Measurements from ENCODE around the gene LILRB4. TPM values are rescaled to one million over a fixed set of nuclear protein-coding genes. Genes with fewer than 3 reads are reported as not detected.
"Not testable (repeated sequence)": the region's sequence is repeated elsewhere in the genome, so short reads cannot be mapped to it uniquely, and the experiment has no call there.

LILRB4 gene
- total and polyA plus RNA-seq, 4 donors: 8.0 to 153 (median 19.0) TPM

DNA sequence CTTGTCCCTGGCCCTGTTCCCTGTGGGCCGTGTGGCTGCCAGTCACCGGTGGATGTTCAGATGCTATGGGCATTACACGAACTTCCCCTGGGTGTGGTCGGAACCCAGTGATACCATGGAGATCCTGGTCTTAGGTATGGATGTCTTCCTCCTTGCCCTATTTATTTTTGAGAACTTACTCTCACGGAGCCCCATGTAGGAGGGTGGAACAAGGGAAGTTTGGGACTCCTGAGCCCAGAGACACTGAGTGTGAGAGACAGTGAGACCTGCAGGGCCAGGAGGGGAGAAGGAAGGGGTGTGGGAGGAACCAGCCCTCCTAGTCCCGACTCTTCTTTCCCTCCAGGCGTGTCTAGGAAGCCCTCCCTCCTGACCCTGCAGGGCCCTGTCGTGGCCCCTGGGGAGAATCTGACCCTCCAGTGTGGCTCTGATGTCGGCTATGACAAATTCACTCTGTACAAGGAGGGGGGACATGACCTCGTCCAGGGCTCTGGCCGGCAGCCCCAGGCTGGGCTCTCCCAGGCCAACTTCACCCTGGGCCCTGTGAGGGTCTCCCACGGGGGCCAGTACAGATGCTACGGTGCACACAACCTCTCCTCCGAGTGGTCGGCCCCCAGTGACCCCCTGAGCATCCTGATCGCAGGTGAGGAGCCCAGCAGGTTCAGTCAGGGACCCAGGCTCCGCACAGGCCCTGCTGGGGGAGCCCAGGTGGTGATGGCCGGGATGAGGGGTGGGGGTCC is 46.6 kb downstream of the LILRB4 start:
- Histone ChIP-seq H3K4me1 (ENCODE audit: control insufficient read depth in 5 of 5, insufficient read depth in 5 of 5, low read length in 5 of 5) (no peaks in the 10 kb centered on the region), H3K4me3 (no peak overlapping the region), H3K9me3 (ENCODE audit: control insufficient read depth in 4 of 4, insufficient read depth in 3 of 4, low read length in 3 of 4) (peaks cover 0 to 2% (median under 1%) of the 10 kb centered on the region in 4 donors), H3K9ac (ENCODE audit: insufficient read depth in 1 of 2, low read length in 2 of 2) (no peak overlapping the region), H3K27me3 (ENCODE audit: control insufficient read depth in 3 of 3, insufficient read depth in 3 of 3, low read length in 2 of 3) (no peaks in the 10 kb centered on the region), H3K27ac (ENCODE audit: low read depth in 1 of 2, low read length in 1 of 2) (no peak overlapping the region), H3K36me3 (ENCODE audit: control insufficient read depth in 4 of 4, insufficient read depth in 4 of 4, low read length in 4 of 4) (no peaks in the 10 kb centered on the region)
- TF ChIP-seq, protein P1, sequence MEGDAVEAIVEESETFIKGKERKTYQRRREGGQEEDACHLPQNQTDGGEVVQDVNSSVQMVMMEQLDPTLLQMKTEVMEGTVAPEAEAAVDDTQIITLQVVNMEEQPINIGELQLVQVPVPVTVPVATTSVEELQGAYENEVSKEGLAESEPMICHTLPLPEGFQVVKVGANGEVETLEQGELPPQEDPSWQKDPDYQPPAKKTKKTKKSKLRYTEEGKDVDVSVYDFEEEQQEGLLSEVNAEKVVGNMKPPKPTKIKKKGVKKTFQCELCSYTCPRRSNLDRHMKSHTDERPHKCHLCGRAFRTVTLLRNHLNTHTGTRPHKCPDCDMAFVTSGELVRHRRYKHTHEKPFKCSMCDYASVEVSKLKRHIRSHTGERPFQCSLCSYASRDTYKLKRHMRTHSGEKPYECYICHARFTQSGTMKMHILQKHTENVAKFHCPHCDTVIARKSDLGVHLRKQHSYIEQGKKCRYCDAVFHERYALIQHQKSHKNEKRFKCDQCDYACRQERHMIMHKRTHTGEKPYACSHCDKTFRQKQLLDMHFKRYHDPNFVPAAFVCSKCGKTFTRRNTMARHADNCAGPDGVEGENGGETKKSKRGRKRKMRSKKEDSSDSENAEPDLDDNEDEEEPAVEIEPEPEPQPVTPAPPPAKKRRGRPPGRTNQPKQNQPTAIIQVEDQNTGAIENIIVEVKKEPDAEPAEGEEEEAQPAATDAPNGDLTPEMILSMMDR (IDR thresholded peaks at IDR 0.05; ENCODE audit: control extremely low read depth, extremely low read depth): no peak
- DNase-seq: no peak
- WGBS, 2 donors: 66 to 86% methylated on average over 17 to 18 of the region's 18 CpGs
- no peak for ATAC-seq (ENCODE audit: insufficient read depth, low FRiP score)

DNA sequence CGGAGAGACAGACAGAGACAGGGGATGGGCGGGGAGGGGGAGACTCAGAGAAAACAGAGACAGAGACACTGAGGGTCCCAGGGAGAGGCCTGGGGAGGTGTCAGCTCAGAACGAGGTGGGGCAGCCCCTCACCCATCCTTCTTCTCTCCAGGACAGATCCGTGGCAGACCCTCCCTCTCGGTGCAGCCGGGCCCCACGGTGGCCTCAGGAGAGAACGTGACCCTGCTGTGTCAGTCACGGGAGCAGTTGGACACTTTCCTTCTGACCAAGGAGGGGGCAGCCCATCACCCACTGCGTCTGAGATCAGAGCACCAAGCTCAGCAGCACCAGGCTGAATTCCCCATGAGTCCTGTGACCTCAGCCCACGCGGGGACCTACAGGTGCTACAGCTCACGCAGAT is 47.2 kb downstream of the LILRB4 start:
- not testable (repeated sequence) for DNase-seq; H3K36me3 ChIP-seq (ENCODE audit: control insufficient read depth in 4 of 4, insufficient read depth in 4 of 4, low read length in 4 of 4); H3K9me3 ChIP-seq (ENCODE audit: control insufficient read depth in 4 of 4, insufficient read depth in 3 of 4, low read length in 3 of 4); H3K4me3 ChIP-seq; H3K27me3 ChIP-seq (ENCODE audit: control insufficient read depth in 3 of 3, insufficient read depth in 3 of 3, low read length in 2 of 3); H3K4me1 ChIP-seq (ENCODE audit: control insufficient read depth in 5 of 5, insufficient read depth in 5 of 5, low read length in 5 of 5); H3K27ac ChIP-seq (ENCODE audit: low read depth in 1 of 2, low read length in 1 of 2); H3K9ac ChIP-seq (ENCODE audit: insufficient read depth in 1 of 2, low read length in 2 of 2); ATAC-seq (ENCODE audit: insufficient read depth, low FRiP score)
- 63 to 83% methylated on average over 11 of the region's 13 CpGs for WGBS, 2 donors

Small RNA genes within 50 kb of the gene (small RNA-seq; reads per million reads assigned to genes)
- not detected for gene AC245036.3 (ENCODE audit: low replicate concordance)
- gene AC245128.2 (ENCODE audit: low replicate concordance): not detected
- gene MIR8061 (ENCODE audit: low replicate concordance): not detected

Other genes with a start within 250 kb of the LILRB4 start
- gene TTYH1, start 247.5 kb upstream of the LILRB4 start, total RNA-seq: under 1 TPM; 0.18 to 0.46 TPM
- under 1 TPM in 1 of 2 donors, not detected in 1; 0.05 TPM for gene TTYH1, start 247.5 kb upstream of the LILRB4 start, polyA plus RNA-seq
- 100 to 1,000 TPM in 1 of 2 donors, 10 to 100 TPM in 1; 75.1 to 199 TPM for gene LENG8, start 213.8 kb upstream of the LILRB4 start, total RNA-seq
- 100 to 1,000 TPM in 1 of 2 donors, 10 to 100 TPM in 1; 86.4 to 139 TPM for gene LENG8, start 213.8 kb upstream of the LILRB4 start, polyA plus RNA-seq
- 10 to 100 TPM in 1 of 2 donors, 1 to 10 TPM in 1; 1.8 to 13.8 TPM for gene LENG9, start 199.2 kb upstream of the LILRB4 start, total RNA-seq
- 10 to 100 TPM in 1 of 2 donors, 1 to 10 TPM in 1; 4.6 to 11.9 TPM for gene LENG9, start 199.2 kb upstream of the LILRB4 start, polyA plus RNA-seq
- 10 to 100 TPM; 24.9 to 25.7 TPM for gene CDC42EP5, start 189.7 kb upstream of the LILRB4 start, total RNA-seq
- 10 to 100 TPM; 15.8 to 17.8 TPM for gene CDC42EP5, start 189.7 kb upstream of the LILRB4 start, polyA plus RNA-seq
- not detected for gene LAIR2, start 160.2 kb upstream of the LILRB4 start, total RNA-seq
- 1 to 10 TPM in 1 of 2 donors, not detected in 1; 1.7 TPM for gene LAIR2, start 160.2 kb upstream of the LILRB4 start, polyA plus RNA-seq
- gene LILRA2, start 89.2 kb upstream of the LILRB4 start, total RNA-seq: 10 to 100 TPM in 1 of 2 donors, 1 to 10 TPM in 1; 1.2 to 13.6 TPM
- gene LILRA2, start 89.2 kb upstream of the LILRB4 start, polyA plus RNA-seq: 10 to 100 TPM in 1 of 2 donors, 1 to 10 TPM in 1; 4.3 to 51.6 TPM
- 1 to 10 TPM; 2.1 to 8.3 TPM for gene LILRA1, start 69.4 kb upstream of the LILRB4 start, total RNA-seq
- 10 to 100 TPM in 1 of 2 donors, 1 to 10 TPM in 1; 1.2 to 21.3 TPM for gene LILRA1, start 69.4 kb upstream of the LILRB4 start, polyA plus RNA-seq
- 10 to 100 TPM in 1 of 2 donors, 1 to 10 TPM in 1; 5.1 to 33.3 TPM for gene LILRB1, start 32.5 kb upstream of the LILRB4 start, total RNA-seq
- 10 to 100 TPM in 1 of 2 donors, 1 to 10 TPM in 1; 8.1 to 90.5 TPM for gene LILRB1, start 32.5 kb upstream of the LILRB4 start, polyA plus RNA-seq
- gene KIR3DL3, start 61.5 kb downstream of the LILRB4 start, total RNA-seq: not detected
- not detected for gene KIR3DL3, start 61.5 kb downstream of the LILRB4 start, polyA plus RNA-seq
- under 1 TPM in 1 of 2 donors, not detected in 1; 0.15 TPM for gene KIR2DL3, start 75.5 kb downstream of the LILRB4 start, total RNA-seq
- gene KIR2DL3, start 75.5 kb downstream of the LILRB4 start, polyA plus RNA-seq: under 1 TPM; 0.11 to 0.14 TPM
- gene KIR2DL1, start 106.8 kb downstream of the LILRB4 start, total RNA-seq: under 1 TPM in 1 of 2 donors, not detected in 1; 0.46 TPM
- gene KIR2DL1, start 106.8 kb downstream of the LILRB4 start, polyA plus RNA-seq: under 1 TPM; 0.14 to 0.16 TPM
- under 1 TPM in 1 of 2 donors, not detected in 1; 0.77 TPM for gene KIR2DL4, start 140.6 kb downstream of the LILRB4 start, total RNA-seq
- under 1 TPM; 0.10 to 0.63 TPM for gene KIR2DL4, start 140.6 kb downstream of the LILRB4 start, polyA plus RNA-seq
- under 1 TPM in 1 of 2 donors, not detected in 1; 0.64 TPM for gene KIR3DL1, start 153.5 kb downstream of the LILRB4 start, total RNA-seq
- gene KIR3DL1, start 153.5 kb downstream of the LILRB4 start, polyA plus RNA-seq: under 1 TPM; 0.16 to 0.18 TPM
- gene KIR2DS4, start 169.7 kb downstream of the LILRB4 start, total RNA-seq: under 1 TPM in 1 of 2 donors, not detected in 1; 0.28 TPM
- gene KIR2DS4, start 169.7 kb downstream of the LILRB4 start, polyA plus RNA-seq: under 1 TPM; 0.06 to 0.31 TPM
- under 1 TPM in 1 of 2 donors, not detected in 1; 0.09 TPM for gene KIR3DL2, start 187.5 kb downstream of the LILRB4 start, total RNA-seq
- under 1 TPM in 1 of 2 donors, not detected in 1; 0.24 TPM for gene KIR3DL2, start 187.5 kb downstream of the LILRB4 start, polyA plus RNA-seq
- gene FCAR, start 211.2 kb downstream of the LILRB4 start, total RNA-seq: 10 to 100 TPM; 11.3 to 12.6 TPM
- gene FCAR, start 211.2 kb downstream of the LILRB4 start, polyA plus RNA-seq: 10 to 100 TPM in 1 of 2 donors, under 1 TPM in 1; 0.35 to 57.5 TPM
- gene NCR1, start 243.2 kb downstream of the LILRB4 start, total RNA-seq: 1 to 10 TPM in 1 of 2 donors, under 1 TPM in 1; 0.63 to 2.5 TPM
- 1 to 10 TPM in 1 of 2 donors, under 1 TPM in 1; 0.30 to 1.6 TPM for gene NCR1, start 243.2 kb downstream of the LILRB4 start, polyA plus RNA-seq

Measured in lung (tissue), 13 donors.